DMS79 treated with DMSO at 0.1 percent for 48 hours (cell line): ENCODE data around the gene METTL18.
A peak's percentile ranks its signal among the peaks of the same experiment; 100 is the strongest.
"Not testable (repeated sequence)": the region's sequence is repeated elsewhere in the genome, so short reads cannot be mapped to it uniquely, and the experiment has no call there.

ENCODE experiments used
- DNase-seq: peaks from one replicate; lab custom pipeline; 2025; lab: John Stamatoyannopoulos, UW

The METTL18 gene

DNA sequence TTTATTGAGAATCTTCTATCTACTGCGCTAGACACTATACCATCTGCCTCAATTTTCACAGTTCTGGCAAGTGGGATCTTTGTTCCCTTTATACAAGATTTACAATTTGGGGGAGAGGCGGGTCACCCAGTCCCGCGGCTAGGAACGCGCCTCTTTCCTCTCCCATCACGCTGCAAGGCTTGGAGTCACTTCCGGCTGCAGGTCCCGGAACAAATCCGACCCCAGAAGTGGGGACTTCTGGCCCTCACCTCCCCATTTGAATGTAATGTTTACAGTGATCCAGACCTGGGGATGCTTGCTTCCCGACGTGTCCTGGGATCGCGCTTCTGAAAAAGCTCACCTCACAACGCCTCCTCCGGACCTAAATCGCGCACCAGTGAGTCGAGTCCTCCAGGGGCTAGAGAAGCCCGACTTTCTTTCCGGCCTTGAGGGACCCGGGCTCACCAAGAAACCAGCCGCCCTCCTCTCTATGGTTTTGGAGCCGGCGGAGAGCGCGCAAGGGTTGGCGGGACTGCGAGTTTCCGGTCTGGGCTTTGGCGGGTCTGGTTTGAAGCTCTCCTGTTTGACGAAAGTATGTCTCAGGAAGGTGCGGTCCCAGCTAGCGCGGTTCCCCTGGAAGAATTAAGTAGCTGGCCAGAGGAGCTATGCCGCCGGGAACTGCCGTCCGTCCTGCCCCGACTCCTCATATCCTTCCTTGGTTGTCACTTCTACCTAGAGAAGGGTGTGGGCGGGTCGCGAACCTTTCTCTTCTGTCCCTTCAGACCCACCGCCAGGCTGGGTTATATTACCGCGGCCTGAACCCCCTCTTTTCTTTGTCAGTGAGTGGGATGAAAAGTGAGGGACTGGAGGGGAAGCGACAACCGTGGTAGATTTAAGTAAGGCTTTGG lies at the start of gene METTL18:
METTL18 (minus strand) TSS at position 378 of the 887 bp plus-strand sequence. CDS start 1,212 bp downstream, outside the sequence.
- DNase-seq = peak; percentile 89

DNA sequence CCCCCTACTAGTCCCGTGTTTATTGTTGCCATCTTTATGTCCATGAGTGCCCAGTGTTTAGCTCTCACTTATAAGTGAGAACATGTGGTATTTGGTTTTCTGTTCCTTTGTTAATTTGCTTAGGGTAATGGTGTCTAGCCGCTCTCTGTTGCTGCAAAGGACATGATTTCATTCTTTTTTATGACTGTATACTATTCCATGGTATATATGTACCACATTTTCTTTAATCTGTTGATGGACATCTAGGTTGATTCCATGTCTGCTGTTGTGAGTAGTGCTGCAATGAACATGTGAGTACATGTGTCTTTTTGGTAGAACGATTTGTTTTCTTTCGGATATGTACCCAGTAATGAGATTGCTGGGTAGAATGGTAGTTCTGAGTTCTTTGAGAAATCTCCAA lies 44.2 kb upstream of the METTL18 start:
- no peak for DNase-seq

DNA sequence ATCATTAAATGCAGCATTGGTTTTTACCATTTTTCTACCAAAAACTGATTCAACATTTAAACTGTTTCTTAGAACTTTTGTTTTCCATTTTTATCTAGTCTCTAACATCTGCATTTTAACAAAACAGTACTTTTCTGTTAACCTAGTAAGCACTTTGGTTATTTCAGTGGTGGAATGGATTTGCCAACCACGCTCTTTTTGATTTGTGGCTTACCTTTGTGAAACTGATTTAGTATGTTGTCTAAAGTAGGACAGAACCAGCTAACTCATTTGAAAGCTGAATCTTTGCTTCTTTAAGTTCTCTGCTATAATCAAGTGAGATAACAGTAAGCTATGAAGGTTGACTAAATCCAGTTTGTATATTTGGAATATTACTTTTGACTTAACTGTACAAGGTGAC lies 41.5 kb upstream of the METTL18 start:
- DNase-seq = no peak

DNA sequence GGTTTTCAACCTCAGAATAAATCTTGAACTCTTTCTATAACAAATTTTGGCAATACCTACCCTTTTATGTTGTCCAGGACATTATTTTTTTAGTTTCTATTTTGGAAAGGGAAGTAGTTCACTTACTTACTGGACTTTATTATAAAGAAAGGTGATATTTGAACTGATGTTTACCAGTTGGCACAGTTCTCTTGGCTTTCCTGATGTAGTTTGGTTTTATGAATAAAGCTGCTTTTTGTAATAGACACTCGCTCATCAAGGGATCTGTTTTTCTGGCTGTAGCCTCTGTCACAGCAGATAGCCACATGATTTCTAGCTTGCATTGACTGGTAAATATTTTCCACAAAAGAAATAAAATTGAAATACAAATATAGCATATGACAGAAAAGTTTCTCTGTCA lies 40.9 kb upstream of the METTL18 start:
- no peak for DNase-seq

DNA sequence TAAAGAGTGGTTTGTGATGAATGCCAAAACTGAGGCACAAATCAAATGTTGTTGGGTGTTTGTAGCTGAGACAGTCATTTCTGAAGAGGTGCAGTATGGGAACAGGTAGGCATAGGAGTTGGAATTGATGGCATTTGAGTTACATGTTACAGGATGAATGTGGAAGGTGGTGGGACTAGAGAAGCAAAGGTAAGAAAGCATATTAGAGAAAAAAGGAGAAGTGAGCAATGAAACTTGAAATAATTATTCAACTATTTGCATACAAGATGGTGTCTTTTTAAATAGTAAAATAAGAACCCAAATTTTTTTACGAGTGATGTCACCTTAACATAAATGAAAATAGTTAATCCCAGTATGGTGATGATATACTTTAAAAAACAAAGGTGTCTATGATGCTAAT lies 40.2 kb upstream of the METTL18 start:
- DNase-seq = no peak

DNA sequence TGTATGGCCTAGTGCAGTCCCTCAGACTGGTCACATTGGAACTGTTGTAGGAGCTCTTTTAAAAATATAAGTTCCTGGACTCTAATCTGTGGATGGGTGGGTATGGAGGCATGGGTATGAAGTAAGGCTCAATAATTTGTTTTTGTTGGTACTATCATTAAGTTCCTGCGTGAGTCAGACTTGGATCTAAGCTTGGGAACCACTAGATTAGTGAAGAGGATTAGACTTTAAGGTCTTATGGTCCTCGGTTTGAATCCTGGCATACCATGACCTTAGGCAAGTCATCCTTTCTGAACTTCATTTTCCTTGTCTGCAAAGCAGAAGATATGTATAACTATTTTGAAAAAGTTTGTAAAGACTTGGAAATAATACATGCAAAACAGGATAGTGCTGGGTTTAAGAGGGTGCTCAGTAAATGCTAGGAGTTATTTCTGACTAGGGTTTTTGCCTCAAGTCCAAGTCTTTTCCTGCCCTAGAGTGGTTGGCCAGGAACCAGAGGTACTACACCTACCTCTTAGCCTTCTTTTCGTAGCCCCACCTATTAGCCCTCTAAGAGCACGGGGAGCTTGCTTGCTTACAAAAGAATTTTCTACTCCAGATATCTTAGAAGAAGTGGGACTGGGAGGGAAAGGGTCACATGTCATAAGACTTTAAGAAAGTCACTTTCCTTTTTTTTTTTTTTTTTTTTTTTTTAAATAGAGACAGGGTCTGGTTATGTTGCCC lies 38.6 kb upstream of the METTL18 start:
- DNase-seq = no peak

DNA sequence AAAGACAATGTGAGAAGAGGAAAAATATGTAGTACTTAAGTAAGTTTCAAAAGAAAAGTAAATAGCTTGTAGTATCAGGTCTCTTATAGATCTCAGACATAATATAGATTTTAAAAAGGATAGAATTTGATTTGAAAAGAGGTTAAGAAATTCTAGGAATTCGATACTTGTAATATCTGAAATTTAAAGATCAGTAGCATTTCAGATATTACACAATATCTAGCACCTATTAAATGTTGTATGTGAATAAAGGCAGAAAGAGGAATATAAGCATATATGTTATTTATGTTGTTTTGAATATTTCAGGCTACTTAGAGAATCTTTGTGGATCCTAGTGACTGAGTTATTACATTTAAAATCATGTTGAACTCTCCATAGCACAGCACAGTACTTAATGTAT lies 35.0 kb upstream of the METTL18 start:
- DNase-seq = no peak

DNA sequence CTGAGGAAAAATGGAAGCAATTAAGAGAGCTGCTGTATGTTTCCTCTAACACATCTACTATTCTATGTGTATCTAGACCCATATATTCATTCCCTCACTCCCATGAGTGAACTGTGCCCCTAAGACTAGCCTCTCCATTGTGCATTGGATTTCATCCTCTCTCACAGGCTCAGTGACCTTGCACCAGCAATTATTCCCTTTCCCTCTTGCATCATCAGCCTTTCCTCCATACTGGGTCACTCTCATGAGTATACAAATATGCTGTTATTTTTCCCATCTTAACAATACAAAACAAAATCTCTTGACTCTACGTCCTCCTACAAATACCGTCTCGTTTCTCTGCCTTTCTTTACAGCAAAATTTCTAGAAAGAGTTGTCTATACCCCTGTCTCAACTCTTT lies 29.4 kb upstream of the METTL18 start:
- no peak for DNase-seq

DNA sequence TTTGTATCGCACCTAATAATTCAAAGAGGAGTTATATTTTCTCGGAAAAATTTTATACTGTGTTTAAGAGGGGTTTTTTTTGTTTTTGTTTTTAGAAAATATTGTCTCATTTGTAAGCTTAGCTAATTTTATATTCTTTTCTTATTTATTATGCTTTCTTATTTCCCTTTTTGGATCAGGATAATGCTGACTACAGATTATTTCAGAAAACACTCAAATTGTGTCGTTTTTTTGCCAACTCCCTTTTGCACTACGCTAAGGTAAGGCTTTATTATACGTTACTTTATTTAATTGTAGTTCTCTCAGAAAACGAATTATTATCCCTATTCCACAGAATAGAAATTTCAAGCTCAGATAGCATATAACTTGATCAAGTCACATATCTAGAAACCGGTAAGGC lies 26.8 kb upstream of the METTL18 start:
- DNase-seq = no peak

DNA sequence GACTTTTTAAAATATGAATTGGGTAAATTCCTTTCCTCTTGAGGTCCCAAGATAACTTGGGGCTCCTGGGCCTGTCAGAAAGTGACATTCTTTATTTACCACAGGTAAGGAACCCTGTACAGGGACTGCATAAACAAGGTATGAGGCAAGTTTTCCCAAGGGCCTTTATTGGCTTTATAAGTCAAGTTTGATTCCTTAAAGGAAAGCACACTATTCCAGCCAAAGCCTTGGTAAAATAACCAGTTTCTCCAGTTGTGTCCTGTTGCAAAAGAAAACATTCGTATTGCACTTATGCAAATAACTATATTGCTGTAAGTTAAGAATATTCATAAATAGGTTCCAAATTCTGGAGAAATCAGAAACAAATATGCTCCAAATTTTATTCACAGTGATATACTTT lies 21.9 kb upstream of the METTL18 start:
- DNase-seq = no peak

DNA sequence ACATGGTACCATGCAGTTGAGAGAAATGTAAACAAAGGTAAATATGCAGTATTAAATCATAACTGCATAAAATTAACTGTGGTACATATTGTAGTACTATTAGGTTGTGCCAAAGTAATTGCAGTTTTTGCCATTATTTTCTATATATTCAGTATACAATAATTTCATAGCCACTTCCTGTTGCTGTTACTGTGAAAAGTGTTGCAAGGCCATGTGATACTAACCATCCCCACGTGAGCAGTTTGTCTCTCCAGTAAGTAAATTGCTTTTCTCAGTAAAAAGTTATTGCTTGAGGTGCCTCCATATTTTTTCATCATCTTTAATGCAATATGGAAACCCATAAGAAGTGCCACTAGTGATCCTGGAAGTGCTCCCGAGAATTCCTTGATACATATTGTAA lies 19.6 kb upstream of the METTL18 start:
- DNase-seq = no peak

DNA sequence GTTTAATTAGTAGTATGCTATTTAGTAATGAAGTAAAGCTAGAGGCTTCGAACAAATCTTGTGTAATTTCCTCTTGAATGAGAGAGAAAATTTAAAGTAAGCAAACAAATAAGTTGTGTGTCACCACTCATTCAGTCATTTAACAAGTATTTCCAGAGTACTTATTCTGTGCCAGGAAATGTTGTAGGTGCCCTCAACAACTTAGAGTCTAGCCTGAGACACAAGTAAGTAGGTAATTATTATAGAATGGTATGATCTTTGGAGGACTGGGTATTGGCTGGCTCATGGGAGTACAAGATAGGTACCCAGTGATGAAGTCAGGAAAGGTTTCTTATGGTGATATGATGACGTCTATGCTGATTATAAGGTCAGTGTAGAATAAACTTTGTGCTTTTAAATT lies 17.4 kb upstream of the METTL18 start:
- no peak for DNase-seq

DNA sequence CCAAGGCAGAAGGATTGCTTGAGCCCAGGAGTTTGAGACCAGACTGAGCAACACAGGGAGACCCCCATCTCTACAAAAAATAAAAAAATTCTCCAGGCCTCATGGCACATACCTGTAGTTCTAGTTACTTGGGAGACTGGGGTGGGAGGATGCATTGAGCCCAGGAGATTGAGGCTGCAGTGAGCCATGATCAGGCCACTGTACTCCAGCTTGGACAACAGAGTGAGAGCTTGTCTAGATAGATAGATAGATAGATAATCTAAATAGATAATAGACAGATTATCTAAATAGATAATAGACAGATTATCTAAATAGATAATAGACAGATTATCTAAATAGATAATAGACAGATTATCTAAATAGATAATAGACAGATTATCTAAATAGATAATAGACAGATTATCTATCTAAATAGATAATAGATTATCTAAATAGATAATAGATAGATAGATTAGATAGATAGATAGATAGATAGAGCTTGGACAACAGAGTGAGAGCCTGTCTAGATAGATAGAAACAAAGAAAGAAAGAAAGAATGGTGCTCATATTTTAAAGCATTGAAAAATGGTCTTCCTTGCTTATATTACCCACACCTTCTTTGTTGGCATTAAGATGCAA lies 16.8 kb upstream of the METTL18 start:
- not testable (repeated sequence) for DNase-seq

DNA sequence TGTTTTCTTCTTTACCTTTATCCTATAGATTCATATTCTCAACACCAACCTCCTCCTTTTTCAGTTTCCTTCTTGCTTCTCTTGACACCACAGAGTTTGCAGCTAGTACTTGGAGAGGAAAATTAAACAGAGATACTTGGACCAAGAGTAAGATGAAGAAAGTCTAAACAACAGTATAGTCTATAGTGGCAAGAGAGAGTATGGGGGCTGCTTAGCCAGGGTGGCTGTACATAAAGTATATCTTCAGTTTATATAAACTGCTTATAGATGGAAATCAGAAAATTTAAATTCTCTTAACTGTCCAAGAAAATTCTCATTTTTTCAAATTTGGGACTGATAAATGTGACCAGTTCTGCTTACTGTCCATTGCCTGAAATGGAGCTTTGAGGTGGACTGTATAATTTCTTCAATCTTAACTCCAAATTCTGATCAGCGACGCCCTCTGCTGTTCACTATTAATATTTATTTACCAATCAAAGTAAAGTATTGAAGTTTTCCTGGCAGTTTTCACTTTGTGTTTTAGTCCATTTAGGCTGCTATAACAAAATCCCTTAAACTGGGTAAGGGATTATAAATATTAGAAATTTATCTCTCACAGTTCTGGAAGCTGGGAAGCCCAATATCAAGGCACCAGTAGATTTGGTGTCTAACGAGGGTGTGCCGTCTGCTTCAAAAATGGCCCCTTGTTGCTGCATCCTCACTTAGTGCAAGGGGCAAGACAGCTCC lies 14.8 kb upstream of the METTL18 start:
- peak; percentile 9 for DNase-seq

DNA sequence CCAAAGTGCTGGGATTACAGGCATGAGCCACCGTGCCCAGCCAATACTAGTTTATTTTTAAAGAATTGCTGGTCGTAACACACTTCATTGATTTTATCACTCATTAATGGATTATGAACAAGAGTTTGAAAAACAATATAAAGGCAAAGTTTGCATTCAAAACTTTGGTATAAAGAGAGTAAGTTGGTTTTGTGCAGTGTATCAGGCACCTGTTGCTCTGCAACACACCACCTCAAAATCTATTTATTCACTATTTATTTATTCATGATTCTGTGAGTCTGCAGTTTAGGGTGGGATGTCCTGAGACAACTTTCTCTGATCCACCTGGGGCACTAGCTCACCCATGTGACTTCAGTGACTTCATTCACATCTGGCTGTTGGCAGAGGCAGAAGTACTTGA lies 10.2 kb upstream of the METTL18 start:
- DNase-seq = no peak

DNA sequence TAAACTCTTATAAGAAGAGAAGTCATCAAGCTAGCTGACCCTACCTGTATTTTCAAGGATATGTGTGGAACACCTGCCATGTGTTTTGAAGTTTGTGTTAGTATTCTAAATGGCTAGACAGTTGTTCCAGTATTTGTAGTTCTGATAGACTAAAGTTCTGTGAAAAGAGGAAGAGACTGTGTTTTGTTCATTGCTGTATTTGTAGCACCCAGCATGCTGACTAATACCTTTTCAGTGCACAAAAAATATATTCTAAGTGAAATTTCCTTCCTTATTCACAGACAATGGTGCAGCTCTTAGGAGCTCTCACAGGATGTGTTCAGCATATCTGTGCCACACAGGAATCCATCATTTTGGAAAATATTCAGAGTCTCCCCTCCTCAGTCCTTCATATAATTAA lies 8.2 kb upstream of the METTL18 start:
- DNase-seq = no peak

DNA sequence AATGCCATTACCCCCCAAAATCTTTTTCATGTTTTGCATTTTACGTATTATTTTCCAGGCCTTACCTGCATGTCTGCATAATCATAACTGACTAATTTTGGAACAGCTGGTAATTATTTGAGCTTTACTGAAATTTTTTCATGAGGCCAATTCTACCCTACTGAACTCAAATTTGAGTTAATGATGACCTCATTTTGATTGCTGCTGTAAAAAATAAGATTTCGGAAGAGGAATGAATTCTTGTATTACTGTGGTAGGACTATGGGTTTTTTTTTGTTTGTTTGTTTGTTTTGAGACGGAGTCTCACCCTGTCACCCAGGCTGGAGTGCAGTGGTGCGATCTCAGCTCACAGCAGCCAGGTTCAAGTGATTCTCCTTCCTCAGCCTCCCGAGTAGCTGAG lies 2.6 kb upstream of the METTL18 start:
- no peak for DNase-seq

DNA sequence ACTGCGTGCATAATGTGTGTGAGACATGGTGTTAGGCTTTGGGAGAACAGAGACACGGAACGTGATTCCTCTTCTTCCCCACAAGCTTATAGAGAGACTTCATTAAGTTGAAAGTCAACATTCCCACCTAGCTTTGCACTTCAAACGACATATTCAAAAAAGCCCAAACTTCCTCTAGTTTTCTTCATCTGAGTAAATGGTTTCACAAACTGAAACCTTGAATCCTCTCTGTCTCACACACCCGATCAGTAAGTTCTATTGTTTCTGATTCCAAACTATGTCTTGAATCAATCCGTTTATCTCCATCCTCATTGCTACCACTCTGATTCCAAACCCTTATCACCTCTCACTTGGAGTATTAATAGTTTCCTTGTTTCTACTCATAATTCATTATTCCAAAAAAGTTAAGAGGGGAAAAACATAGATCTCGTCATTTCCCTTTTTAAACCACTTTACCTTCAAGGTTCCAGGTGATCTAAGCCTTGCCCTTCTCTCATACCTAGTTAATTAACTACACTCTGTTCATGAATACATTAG lies 1.6 kb upstream of the METTL18 start:
- no peak for DNase-seq

DNA sequence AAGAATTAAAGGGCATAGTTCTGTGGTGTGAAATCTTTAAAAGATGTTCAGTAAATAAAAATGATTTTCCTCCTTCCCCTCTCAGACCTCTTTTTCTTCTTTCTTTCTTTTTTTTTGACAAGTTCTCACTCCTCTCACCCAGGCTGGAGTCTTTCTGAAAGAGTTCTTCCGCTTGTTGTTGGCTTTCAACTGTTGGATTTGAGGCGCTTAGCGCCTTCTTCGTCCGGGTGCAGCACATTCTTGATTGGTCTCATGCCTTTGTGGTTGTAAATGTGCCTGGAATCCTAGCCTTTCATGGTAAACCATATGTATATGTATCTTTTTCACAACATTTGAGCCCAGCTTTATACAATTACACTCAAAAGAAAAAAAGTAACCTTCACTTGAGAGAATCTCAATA lies 980 bp upstream of the METTL18 start:
- DNase-seq = no peak

DNA sequence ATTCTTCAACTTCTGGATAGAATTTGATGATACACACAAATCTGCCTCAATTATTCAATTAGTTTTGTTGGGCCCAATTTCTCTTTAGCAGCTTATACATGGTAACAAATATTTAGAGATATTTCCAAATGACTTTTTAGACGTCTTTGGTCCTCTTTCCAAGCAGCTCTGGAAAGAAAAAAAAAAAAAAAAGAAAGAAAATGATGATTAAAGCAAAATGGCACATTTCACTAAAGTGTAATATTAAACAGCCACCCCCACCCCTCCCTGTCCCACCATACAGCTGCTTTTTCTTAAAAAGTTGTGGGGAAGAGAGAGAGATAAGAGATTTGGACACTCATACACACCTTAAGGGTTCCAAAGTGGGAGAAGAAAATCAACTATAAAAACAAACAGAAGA lies 977 bp downstream of the METTL18 start:
- no peak for DNase-seq

DNA sequence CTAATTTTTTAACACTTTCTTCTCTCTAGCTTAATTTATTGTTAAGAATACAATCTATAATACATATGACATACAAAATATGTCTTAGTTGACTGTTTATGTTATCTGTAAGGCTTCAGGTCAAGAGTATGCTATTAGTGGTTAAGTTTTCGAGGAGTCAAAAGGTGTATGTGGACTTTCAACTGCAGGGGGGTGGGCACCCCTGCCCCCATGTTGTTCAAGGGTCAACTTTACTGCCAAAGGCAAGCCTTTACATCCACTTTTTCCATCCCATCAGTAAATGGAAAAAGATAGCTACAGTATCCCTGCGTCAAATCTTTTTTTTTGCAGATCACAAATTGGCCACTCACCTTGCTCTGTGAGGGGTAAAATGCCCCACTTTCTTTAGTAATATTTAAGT lies 6.3 kb downstream of the METTL18 start:
- no peak for DNase-seq

DNA sequence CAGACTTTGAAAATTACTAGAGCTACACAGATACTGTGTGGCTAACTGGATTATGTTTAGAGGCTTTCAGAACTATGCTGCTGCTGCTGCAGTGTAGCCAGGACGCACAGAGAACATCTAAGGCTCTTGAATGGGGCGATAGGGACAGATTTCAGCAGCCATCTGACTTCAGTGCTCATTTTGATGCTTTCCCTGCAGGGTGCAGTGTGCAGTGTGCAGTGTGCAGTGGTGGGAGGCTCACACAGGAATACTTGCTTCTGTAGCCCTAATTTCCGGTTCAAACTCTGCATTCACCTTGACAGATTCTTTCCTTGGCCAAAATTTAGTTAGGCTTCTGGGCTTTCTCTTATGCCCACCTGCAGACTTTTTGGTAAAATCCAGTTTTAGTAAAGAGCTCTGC lies 7.7 kb downstream of the METTL18 start:
- no peak for DNase-seq
